ENCODE results near the gene LCT.

Gene LCT

DNA sequence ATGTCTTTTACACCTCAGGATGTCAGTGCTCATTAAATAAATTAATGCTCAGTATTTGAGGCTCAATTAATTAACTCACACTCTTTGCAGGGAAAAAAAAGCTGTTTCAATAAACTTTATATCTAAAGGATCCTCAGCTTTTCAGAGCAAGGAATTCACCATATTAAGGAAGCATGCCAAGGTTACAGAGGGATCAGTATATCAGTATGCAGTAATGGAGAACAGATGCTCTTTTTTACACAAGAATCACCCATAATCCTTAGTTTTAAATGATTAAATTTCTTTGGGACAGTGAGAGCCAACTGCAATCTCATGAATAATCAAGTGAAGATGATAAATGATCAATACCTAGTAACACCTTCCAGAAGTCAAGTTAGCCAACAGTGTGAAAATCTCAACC lies 14.9 kb upstream of the LCT start:
- Histone ChIP-seq H3K9ac (ENCODE audit: low read length) (no peak overlapping the region), H3K27me3 (ENCODE audit: control insufficient read depth, insufficient read depth, low read length) (no peaks in the 10 kb centered on the region), H3K36me3 (ENCODE audit: control insufficient read depth, insufficient read depth, low read length) (peaks cover 97% of the 10 kb centered on the region), H3K27ac (ENCODE audit: low read depth, low read length) (no peak overlapping the region), H3K9me3 (ENCODE audit: control insufficient read depth, insufficient read depth, low read depth, low read length) (no peaks in the 10 kb centered on the region), H3K4me1 (ENCODE audit: control insufficient read depth, insufficient read depth, low read length) (no peaks in the 10 kb centered on the region), H3K4me3 (ENCODE audit: low read depth, low read length) (no peak overlapping the region)

DNA sequence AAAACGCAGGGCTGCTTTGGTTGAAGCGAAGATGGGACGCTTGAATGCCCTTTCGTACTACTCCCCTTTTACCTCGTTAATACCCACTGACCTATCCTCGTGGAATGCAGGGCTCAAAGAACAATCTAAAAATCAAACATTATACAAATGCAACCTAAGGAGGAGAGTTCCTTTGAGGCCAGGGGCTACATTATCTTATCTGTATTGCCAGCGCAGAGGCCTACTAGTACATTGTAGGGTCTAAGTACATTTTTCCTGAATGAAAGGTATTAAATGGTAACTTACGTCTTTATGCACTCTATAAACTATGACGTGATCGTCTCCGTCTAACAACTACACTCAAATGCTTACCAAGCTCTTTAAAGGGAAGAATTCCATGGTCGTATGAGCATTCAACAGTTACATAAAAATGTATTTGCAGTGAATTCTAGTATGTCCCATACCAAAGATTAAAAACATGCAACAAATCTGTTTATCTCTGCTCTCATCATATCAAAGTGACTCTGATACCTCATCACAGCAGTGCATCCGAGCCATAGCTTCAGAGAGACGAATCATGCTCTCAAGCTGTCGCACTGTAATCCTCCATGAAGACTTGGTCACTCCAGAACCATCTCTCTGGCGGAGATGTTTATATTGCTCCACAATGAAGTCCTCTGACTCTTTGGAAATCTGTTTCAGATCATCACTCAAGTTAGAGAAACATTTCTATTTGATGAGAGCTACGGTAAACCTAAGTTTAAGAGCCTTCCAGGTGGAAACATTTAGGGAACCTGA lies 14.1 kb upstream of the LCT start:
- H3K27me3 ChIP-seq (ENCODE audit: control insufficient read depth, insufficient read depth, low read length), result no peaks in the 10 kb centered on the region
- H3K4me1 ChIP-seq (ENCODE audit: control insufficient read depth, insufficient read depth, low read length), result no peaks in the 10 kb centered on the region
- no peak overlapping the region for H3K4me3 ChIP-seq (ENCODE audit: low read depth, low read length)
- H3K9ac ChIP-seq (ENCODE audit: low read length), result no peak overlapping the region
- H3K36me3 ChIP-seq (ENCODE audit: control insufficient read depth, insufficient read depth, low read length), result peaks cover 97% of the 10 kb centered on the region
- no peak overlapping the region for H3K27ac ChIP-seq (ENCODE audit: low read depth, low read length)
- no peaks in the 10 kb centered on the region for H3K9me3 ChIP-seq (ENCODE audit: control insufficient read depth, insufficient read depth, low read depth, low read length)

DNA sequence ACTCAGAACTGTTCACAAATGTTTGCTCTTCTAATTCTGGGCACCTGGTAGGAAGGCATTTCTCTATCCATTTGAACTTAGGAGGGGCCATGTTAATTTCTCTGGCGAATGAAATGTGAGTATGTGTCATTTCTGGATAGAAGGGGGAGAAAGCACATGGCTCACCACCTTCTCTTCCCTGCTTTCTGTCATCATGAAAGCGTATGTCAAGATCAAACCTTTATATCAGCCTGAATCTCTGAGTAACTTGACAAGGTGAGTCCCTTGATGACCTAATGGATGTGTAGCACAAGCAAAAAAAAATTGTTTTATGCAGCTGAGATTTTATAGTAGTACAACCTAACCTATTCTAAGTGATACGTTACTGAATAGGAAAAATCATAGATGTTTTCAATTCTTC lies 12.1 kb upstream of the LCT start:
- H3K9ac ChIP-seq (ENCODE audit: low read length), result no peak overlapping the region
- H3K4me3 ChIP-seq (ENCODE audit: low read depth, low read length), result no peak overlapping the region
- H3K27ac ChIP-seq (ENCODE audit: low read depth, low read length), result no peak overlapping the region
- H3K27me3 ChIP-seq (ENCODE audit: control insufficient read depth, insufficient read depth, low read length), result no peaks in the 10 kb centered on the region
- peaks cover 97% of the 10 kb centered on the region for H3K36me3 ChIP-seq (ENCODE audit: control insufficient read depth, insufficient read depth, low read length)
- H3K9me3 ChIP-seq (ENCODE audit: control insufficient read depth, insufficient read depth, low read depth, low read length), result no peaks in the 10 kb centered on the region
- H3K4me1 ChIP-seq (ENCODE audit: control insufficient read depth, insufficient read depth, low read length), result no peaks in the 10 kb centered on the region

DNA sequence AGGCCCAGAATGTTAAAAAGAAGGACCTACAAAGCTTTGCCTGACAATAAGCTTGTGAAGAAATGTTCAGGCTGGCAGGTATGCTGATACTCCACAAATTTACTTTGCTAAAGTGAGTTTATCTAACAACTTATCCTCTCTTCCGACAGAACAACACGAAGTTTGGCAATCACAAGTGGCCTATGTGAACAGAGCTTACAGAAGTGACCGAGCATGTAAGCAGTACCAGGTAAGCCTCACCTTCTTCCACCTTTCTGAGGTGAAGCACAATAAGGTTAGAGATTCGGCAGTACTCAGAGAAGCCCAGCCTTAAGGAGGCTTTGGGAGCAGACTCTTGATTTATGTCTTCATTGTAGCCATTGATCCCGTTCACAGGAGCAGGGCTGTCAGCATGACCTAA lies 9.0 kb upstream of the LCT start:
- Histone ChIP-seq H3K36me3 (ENCODE audit: control insufficient read depth, insufficient read depth, low read length) (peaks cover 96% of the 10 kb centered on the region), H3K4me1 (ENCODE audit: control insufficient read depth, insufficient read depth, low read length) (no peaks in the 10 kb centered on the region), H3K9me3 (ENCODE audit: control insufficient read depth, insufficient read depth, low read depth, low read length) (no peaks in the 10 kb centered on the region), H3K27me3 (ENCODE audit: control insufficient read depth, insufficient read depth, low read length) (no peaks in the 10 kb centered on the region), H3K27ac (ENCODE audit: low read depth, low read length) (no peak overlapping the region), H3K4me3 (ENCODE audit: low read depth, low read length) (no peak overlapping the region), H3K9ac (ENCODE audit: low read length) (no peak overlapping the region)

DNA sequence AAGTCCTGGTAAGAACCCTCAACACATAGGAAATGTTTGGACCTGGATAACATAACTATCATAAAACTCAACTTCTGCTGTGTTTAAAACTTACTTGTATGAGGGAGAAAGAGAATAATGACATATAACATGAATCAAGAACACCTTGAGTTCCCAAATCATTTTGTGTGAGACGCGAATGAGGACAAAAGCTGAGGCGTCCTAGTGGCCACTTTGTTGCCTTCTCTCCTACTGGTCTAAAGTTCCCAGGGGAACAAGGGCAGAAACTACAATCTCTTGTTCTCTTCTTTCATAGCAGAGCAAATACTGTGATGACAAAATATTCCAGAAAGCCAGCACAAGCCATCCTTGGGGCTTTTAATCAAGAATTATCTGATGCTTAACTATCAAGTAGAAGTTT lies 8.3 kb upstream of the LCT start:
- Histone ChIP-seq H3K4me3 (ENCODE audit: low read depth, low read length) (no peak overlapping the region), H3K36me3 (ENCODE audit: control insufficient read depth, insufficient read depth, low read length) (peaks cover 96% of the 10 kb centered on the region), H3K27me3 (ENCODE audit: control insufficient read depth, insufficient read depth, low read length) (no peaks in the 10 kb centered on the region)

DNA sequence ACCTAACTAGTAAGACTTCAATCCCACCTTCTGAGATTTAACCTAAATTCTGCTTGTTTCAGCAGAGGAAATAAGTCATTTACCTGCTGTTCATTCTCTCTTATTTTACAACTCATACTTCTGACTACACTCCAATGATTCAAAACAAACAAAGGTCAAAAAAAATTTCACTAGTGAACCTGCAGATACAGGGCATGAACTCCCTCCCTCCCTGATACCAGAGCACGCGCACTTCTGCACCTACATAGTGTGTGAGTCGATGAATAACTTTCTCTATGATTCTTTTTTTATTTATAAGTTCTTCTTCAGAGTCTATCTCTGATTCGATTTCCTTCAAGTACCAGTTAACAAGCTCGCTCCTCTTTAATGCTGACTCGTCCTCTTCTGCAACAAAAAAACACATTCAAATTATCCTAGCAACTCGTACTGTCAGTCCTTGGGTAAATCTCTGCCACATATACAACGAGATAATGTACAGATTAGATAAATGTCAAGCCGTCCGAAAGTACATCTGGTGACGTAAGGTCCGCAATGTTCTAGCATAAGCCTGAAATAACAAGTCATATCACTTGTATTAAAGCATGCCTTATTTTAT lies 7.4 kb upstream of the LCT start:
- H3K4me1 ChIP-seq (ENCODE audit: control insufficient read depth, insufficient read depth, low read length), result no peaks in the 10 kb centered on the region
- H3K27ac ChIP-seq (ENCODE audit: low read depth, low read length), result no peak overlapping the region
- H3K9ac ChIP-seq (ENCODE audit: low read length), result no peak overlapping the region
- peaks cover 94% of the 10 kb centered on the region for H3K36me3 ChIP-seq (ENCODE audit: control insufficient read depth, insufficient read depth, low read length)
- no peaks in the 10 kb centered on the region for H3K9me3 ChIP-seq (ENCODE audit: control insufficient read depth, insufficient read depth, low read depth, low read length)
- no peak overlapping the region for H3K4me3 ChIP-seq (ENCODE audit: low read depth, low read length)
- no peaks in the 10 kb centered on the region for H3K27me3 ChIP-seq (ENCODE audit: control insufficient read depth, insufficient read depth, low read length)

More for the DNA sequence above, 8.3 kb upstream of the LCT start:
- Histone ChIP-seq H3K9me3 (ENCODE audit: control insufficient read depth, insufficient read depth, low read depth, low read length) (no peaks in the 10 kb centered on the region), H3K9ac (ENCODE audit: low read length) (no peak overlapping the region), H3K4me1 (ENCODE audit: control insufficient read depth, insufficient read depth, low read length) (no peaks in the 10 kb centered on the region), H3K27ac (ENCODE audit: low read depth, low read length) (no peak overlapping the region)

DNA sequence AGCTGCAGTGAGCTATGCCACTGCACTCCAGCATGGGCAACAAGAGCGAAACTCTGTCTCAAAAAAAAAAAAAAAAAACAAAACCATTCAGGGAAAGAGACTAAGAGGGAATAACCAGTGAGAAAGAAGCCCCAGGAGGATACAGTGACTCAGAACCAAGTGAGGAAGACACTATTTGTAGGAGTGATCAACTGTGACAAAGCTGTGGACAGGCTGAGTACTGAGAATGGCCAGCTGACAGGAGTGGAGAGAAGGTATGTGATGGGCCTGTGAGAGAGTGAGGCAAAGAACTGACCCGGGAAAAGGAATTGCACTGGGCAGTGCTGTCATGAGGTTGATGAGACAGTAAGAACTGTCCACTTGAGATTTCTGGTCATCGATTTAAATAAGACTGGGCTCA lies 6.7 kb upstream of the LCT start:
- H3K4me1 ChIP-seq (ENCODE audit: control insufficient read depth, insufficient read depth, low read length), result no peaks in the 10 kb centered on the region
- no peaks in the 10 kb centered on the region for H3K9me3 ChIP-seq (ENCODE audit: control insufficient read depth, insufficient read depth, low read depth, low read length)
- H3K36me3 ChIP-seq (ENCODE audit: control insufficient read depth, insufficient read depth, low read length), result peaks cover 86% of the 10 kb centered on the region
- H3K9ac ChIP-seq (ENCODE audit: low read length), result no peak overlapping the region
- H3K27me3 ChIP-seq (ENCODE audit: control insufficient read depth, insufficient read depth, low read length), result no peaks in the 10 kb centered on the region
- no peak overlapping the region for H3K27ac ChIP-seq (ENCODE audit: low read depth, low read length)
- H3K4me3 ChIP-seq (ENCODE audit: low read depth, low read length), result no peak overlapping the region

DNA sequence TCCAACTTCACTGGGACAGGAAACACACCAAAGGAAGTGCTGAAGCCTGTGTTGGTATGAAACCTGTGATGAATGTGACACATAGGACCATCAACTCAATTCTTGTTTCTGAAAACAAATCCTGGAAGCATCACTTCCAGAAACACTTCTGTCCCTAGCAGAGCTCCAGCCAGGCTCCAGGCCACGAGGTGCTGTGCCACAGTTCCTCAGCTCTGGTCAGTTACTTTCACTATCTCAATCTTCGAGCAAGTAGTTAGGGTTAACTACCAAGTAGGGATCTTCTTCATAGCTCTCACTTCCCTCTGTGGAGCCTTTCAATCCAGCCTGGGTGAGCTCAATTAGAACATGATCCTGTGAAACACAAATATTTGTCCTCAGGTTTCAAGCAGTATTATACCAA lies 3.6 kb upstream of the LCT start:
- H3K9ac ChIP-seq (ENCODE audit: low read length), result no peak overlapping the region
- no peak overlapping the region for H3K27ac ChIP-seq (ENCODE audit: low read depth, low read length)
- peaks cover 58% of the 10 kb centered on the region for H3K36me3 ChIP-seq (ENCODE audit: control insufficient read depth, insufficient read depth, low read length)
- no peaks in the 10 kb centered on the region for H3K4me1 ChIP-seq (ENCODE audit: control insufficient read depth, insufficient read depth, low read length)
- H3K4me3 ChIP-seq (ENCODE audit: low read depth, low read length), result no peak overlapping the region
- no peaks in the 10 kb centered on the region for H3K27me3 ChIP-seq (ENCODE audit: control insufficient read depth, insufficient read depth, low read length)
- H3K9me3 ChIP-seq (ENCODE audit: control insufficient read depth, insufficient read depth, low read depth, low read length), result no peaks in the 10 kb centered on the region

DNA sequence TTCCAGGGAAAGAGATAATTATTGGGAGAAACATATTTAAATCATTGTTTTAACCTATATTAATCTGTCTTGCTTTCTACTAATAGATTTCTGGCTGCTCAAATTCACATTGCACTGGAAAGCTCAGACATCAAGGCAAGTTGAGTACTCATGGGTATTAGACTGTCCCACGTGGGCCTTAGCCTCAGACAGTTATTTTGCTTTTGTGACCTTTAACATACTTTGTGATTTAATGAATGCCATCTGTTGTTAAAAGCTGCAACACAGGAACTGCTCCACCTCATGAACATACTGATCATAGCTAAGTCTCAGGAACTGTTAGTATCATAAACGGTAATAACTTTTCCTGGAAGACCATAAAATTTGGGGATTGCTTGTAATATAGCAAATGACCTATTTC lies 2.7 kb upstream of the LCT start:
- no peak overlapping the region for H3K4me3 ChIP-seq (ENCODE audit: low read depth, low read length)
- H3K4me1 ChIP-seq (ENCODE audit: control insufficient read depth, insufficient read depth, low read length), result no peaks in the 10 kb centered on the region
- no peak overlapping the region for H3K27ac ChIP-seq (ENCODE audit: low read depth, low read length)
- H3K27me3 ChIP-seq (ENCODE audit: control insufficient read depth, insufficient read depth, low read length), result no peaks in the 10 kb centered on the region
- no peak overlapping the region for H3K9ac ChIP-seq (ENCODE audit: low read length)
- no peaks in the 10 kb centered on the region for H3K9me3 ChIP-seq (ENCODE audit: control insufficient read depth, insufficient read depth, low read depth, low read length)
- peaks cover 49% of the 10 kb centered on the region for H3K36me3 ChIP-seq (ENCODE audit: control insufficient read depth, insufficient read depth, low read length)

DNA sequence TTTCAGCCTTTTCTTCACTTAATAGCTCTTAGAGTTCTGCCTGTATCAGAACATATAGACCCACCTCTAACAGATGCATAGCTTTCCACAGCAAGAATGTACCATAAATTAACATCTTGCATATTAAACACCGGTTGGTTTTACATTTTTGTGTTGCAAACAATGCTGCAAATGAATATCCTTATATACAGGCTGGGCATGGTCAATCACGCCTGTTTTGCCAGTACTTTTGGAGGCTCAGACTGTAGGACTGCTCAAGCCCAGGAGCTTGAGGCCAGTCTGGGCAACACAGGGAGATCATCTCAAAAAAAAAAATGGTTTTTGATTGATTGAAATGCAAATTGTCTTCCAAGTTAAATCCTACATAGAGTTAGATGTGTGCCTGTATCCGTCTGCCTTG lies 1.5 kb upstream of the LCT start:
- Histone ChIP-seq H3K27ac (ENCODE audit: low read depth, low read length) (no peak overlapping the region), H3K4me1 (ENCODE audit: control insufficient read depth, insufficient read depth, low read length) (no peaks in the 10 kb centered on the region), H3K9ac (ENCODE audit: low read length) (no peak overlapping the region), H3K4me3 (ENCODE audit: low read depth, low read length) (no peak overlapping the region), H3K27me3 (ENCODE audit: control insufficient read depth, insufficient read depth, low read length) (no peaks in the 10 kb centered on the region), H3K36me3 (ENCODE audit: control insufficient read depth, insufficient read depth, low read length) (peaks cover 37% of the 10 kb centered on the region), H3K9me3 (ENCODE audit: control insufficient read depth, insufficient read depth, low read depth, low read length) (no peaks in the 10 kb centered on the region)

DNA sequence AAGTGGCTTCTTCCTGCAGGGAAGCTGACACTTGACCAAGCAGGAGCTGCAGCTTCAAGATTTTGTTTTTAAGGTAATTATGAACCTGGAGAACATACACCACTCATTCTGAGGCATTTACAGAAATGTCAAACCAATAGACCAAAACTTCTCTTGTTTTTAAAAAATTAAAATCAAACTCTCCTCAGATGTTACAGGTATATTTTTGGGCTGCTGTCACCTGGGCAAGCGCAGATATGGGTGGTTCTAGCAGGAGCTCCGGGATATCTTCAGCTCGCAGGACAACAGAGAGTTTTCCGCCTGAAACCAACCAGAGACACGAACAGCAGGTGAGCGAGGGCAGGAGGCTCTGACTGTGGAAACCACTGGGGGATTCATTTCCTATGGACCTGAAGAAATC lies 4.1 kb downstream of the LCT start:
- Histone ChIP-seq H3K4me3 (ENCODE audit: low read depth, low read length) (no peak overlapping the region), H3K36me3 (ENCODE audit: control insufficient read depth, insufficient read depth, low read length) (no peaks in the 10 kb centered on the region), H3K27me3 (ENCODE audit: control insufficient read depth, insufficient read depth, low read length) (no peaks in the 10 kb centered on the region), H3K27ac (ENCODE audit: low read depth, low read length) (no peak overlapping the region), H3K9me3 (ENCODE audit: control insufficient read depth, insufficient read depth, low read depth, low read length) (no peaks in the 10 kb centered on the region), H3K9ac (ENCODE audit: low read length) (no peak overlapping the region), H3K4me1 (ENCODE audit: control insufficient read depth, insufficient read depth, low read length) (no peaks in the 10 kb centered on the region)
